ENCODE results near the gene MICU1. TPM values are rescaled to one million over a fixed set of nuclear protein-coding genes. Genes with fewer than 3 reads are reported as not detected.

The MICU1 gene
- total RNA-seq, 3 donors from 2014 or later (not counting 1 experiment from before 2014, with no cell fraction given), result 27.9 to 30.9 (median 29.4) TPM

GRCh38 chr10:72661431-72661830, 35.6 kb upstream of the MICU1 start:
- H3K4me1 Mint-ChIP-seq, result no peaks in the 10 kb centered on the region
- H3K27ac Mint-ChIP-seq, result no peak overlapping the region
- ATAC-seq (no peak), DNase-seq (no peak)
- no peak for TF ChIP-seq CTCF (IDR thresholded peaks at IDR 0.05)
- H3K36me3 ChIP-seq (ENCODE audit: control insufficient read depth, insufficient read depth, low read length), result no peaks in the 10 kb centered on the region
- no peak overlapping the region for H3K4me3 ChIP-seq (ENCODE audit: low read length)
- intact Hi-C loops (cut with micrococcal nuclease), result no loop called here
- no peaks in the 10 kb centered on the region for H3K9me3 ChIP-seq (ENCODE audit: control insufficient read depth, insufficient read depth, low read length)
- H3K27ac ChIP-seq (ENCODE audit: low read length), result no peak overlapping the region
- no CpG with 5 or more reads among the region's 1 CpG for WGBS (ENCODE audit: insufficient coverage)
- H3K27me3 Mint-ChIP-seq (ENCODE audit: low read depth in 2 of 2), result peaks cover 0 to 10% of the 10 kb centered on the region in 2 donors
- H3K4me1 ChIP-seq (ENCODE audit: control insufficient read depth, insufficient read depth, low read length), result no peaks in the 10 kb centered on the region
- no peak overlapping the region for H3K4me3 Mint-ChIP-seq
- H3K36me3 Mint-ChIP-seq, result no peaks in the 10 kb centered on the region
- no peaks in the 10 kb centered on the region for H3K9me3 Mint-ChIP-seq
- no peaks in the 10 kb centered on the region for H3K27me3 ChIP-seq (ENCODE audit: control insufficient read depth, insufficient read depth, low read length)

GRCh38 chr10:72660220-72660619, 34.3 kb upstream of the MICU1 start:
- TF ChIP-seq CTCF (IDR thresholded peaks at IDR 0.05), result no peak
- no peak overlapping the region for H3K4me3 ChIP-seq (ENCODE audit: low read length)
- Mint-ChIP-seq H3K27me3 (ENCODE audit: low read depth in 2 of 2) (peaks cover 0 to 10% of the 10 kb centered on the region in 2 donors), H3K9me3 (no peaks in the 10 kb centered on the region), H3K27ac (no peak overlapping the region), H3K36me3 (no peaks in the 10 kb centered on the region), H3K4me1 (no peaks in the 10 kb centered on the region), H3K4me3 (no peak overlapping the region)
- no peaks in the 10 kb centered on the region for H3K4me1 ChIP-seq (ENCODE audit: control insufficient read depth, insufficient read depth, low read length)
- H3K27ac ChIP-seq (ENCODE audit: low read length), result no peak overlapping the region
- no peaks in the 10 kb centered on the region for H3K9me3 ChIP-seq (ENCODE audit: control insufficient read depth, insufficient read depth, low read length)
- DNase-seq (no peak), ATAC-seq (no peak)
- H3K36me3 ChIP-seq (ENCODE audit: control insufficient read depth, insufficient read depth, low read length), result no peaks in the 10 kb centered on the region
- H3K27me3 ChIP-seq (ENCODE audit: control insufficient read depth, insufficient read depth, low read length), result no peaks in the 10 kb centered on the region
- intact Hi-C loops (cut with micrococcal nuclease), result no loop called here

GRCh38 chr10:72659694-72660093, 33.8 kb upstream of the MICU1 start:
- Histone ChIP-seq H3K36me3 (ENCODE audit: control insufficient read depth, insufficient read depth, low read length) (no peaks in the 10 kb centered on the region), H3K4me1 (ENCODE audit: control insufficient read depth, insufficient read depth, low read length) (no peaks in the 10 kb centered on the region), H3K9me3 (ENCODE audit: control insufficient read depth, insufficient read depth, low read length) (no peaks in the 10 kb centered on the region), H3K27me3 (ENCODE audit: control insufficient read depth, insufficient read depth, low read length) (no peaks in the 10 kb centered on the region), H3K4me3 (ENCODE audit: low read length) (no peak overlapping the region), H3K27ac (ENCODE audit: low read length) (no peak overlapping the region)
- H3K9me3 Mint-ChIP-seq, result no peaks in the 10 kb centered on the region
- intact Hi-C loops (cut with micrococcal nuclease), result no loop called here
- H3K36me3 Mint-ChIP-seq, result no peaks in the 10 kb centered on the region
- no peak for DNase-seq
- no peak overlapping the region for H3K4me3 Mint-ChIP-seq
- H3K4me1 Mint-ChIP-seq, result no peaks in the 10 kb centered on the region
- TF ChIP-seq CTCF (IDR thresholded peaks at IDR 0.05), result no peak
- no peak overlapping the region for H3K27ac Mint-ChIP-seq
- peaks cover 0 to 10% of the 10 kb centered on the region in 2 donors for H3K27me3 Mint-ChIP-seq (ENCODE audit: low read depth in 2 of 2)
- ATAC-seq, result no peak
- WGBS (ENCODE audit: insufficient coverage), result 94% methylated on average over 6 of the region's 8 CpGs

- no peaks in the 10 kb centered on the region for H3K36me3 ChIP-seq (ENCODE audit: control insufficient read depth, insufficient read depth, low read length)
- H3K27me3 Mint-ChIP-seq (ENCODE audit: low read depth in 2 of 2), result peaks cover 0 to 5% of the 10 kb centered on the region in 2 donors
- H3K4me1 Mint-ChIP-seq, result no peaks in the 10 kb centered on the region
- DNase-seq (no peak), ATAC-seq (no peak)
- no peak overlapping the region for H3K27ac Mint-ChIP-seq
- no peaks in the 10 kb centered on the region for H3K9me3 Mint-ChIP-seq
- no peak overlapping the region for H3K4me3 Mint-ChIP-seq
- no peaks in the 10 kb centered on the region for H3K9me3 ChIP-seq (ENCODE audit: control insufficient read depth, insufficient read depth, low read length)
- no peak overlapping the region for H3K4me3 ChIP-seq (ENCODE audit: low read length)
- intact Hi-C loops (cut with micrococcal nuclease), result no loop called here
- TF ChIP-seq CTCF (IDR thresholded peaks at IDR 0.05), result no peak
- 96% methylated on average over 5 of the region's 5 CpGs for WGBS (ENCODE audit: insufficient coverage)
- H3K36me3 Mint-ChIP-seq, result no peaks in the 10 kb centered on the region
- H3K27ac ChIP-seq (ENCODE audit: low read length), result no peak overlapping the region
- H3K4me1 ChIP-seq (ENCODE audit: control insufficient read depth, insufficient read depth, low read length), result no peaks in the 10 kb centered on the region
- H3K27me3 ChIP-seq (ENCODE audit: control insufficient read depth, insufficient read depth, low read length), result no peaks in the 10 kb centered on the region
Measured at GRCh38 chr10:72658696-72659400, 33.0 kb upstream of the MICU1 start.

Measured in natural killer cell (primary cell).